ENCODE results near the gene SYNGR2. TPM values are rescaled to one million over a fixed set of nuclear protein-coding genes. Genes with fewer than 3 reads are reported as not detected.
A peak's percentile ranks its signal among the peaks of the same experiment; 100 is the strongest.

Gene SYNGR2
- total and polyA plus RNA-seq, 2 donors (not counting 1 experiment from before 2014, with no cell fraction given), result 15.5 to 23.8 TPM

GRCh38 chr17:78214016-78214705 is 45.8 kb downstream of the SYNGR2 start, which contains the start of gene BIRC5:
TSS of gene BIRC5 (plus strand) at chr17:78214253. CDS start at chr17:78214317, 64 bp downstream.
- Histone ChIP-seq H3K4me3 (replicated peaks in 1 of 4; ENCODE audit: control extremely low read depth in 1 of 4, insufficient read depth in 1 of 4, low read depth in 3 of 4, low read length in 4 of 4) (peak within 1 kb of the TSS; percentile 66 to 89 (median 70)), H3K79me2 (ENCODE audit: control insufficient read depth, insufficient read depth, low read length) (peaks cover 30% of the 10 kb centered on the region), H3K27me3 (ENCODE audit: control insufficient read depth, insufficient read depth, low read length) (no peaks in the 10 kb centered on the region), H4K20me1 (ENCODE audit: control insufficient read depth, extremely low read depth, insufficient read depth, low read length) (no peaks in the 10 kb centered on the region), H3K27ac (ENCODE audit: insufficient read depth, low read length) (peak within 1 kb of the TSS; percentile 85), H3K36me3 (ENCODE audit: control insufficient read depth, insufficient read depth, low read length) (no peaks in the 10 kb centered on the region), H3K9me3 (ENCODE audit: control insufficient read depth, insufficient read depth, low read depth, low read length) (no peaks in the 10 kb centered on the region), H3K4me1 (ENCODE audit: control insufficient read depth, extremely low read depth, insufficient read depth, low read length) (peaks cover 4% of the 10 kb centered on the region), H3K9ac (ENCODE audit: insufficient read depth, low read length) (peak within 1 kb of the TSS; percentile 73), H2AFZ (ENCODE audit: low read length) (peak within 1 kb of the TSS; percentile 83), H3K4me2 (ENCODE audit: extremely low read depth, insufficient read depth, low read length) (peak within 1 kb of the TSS; percentile 95)
- TF ChIP-seq EZH2 (IDR thresholded peaks at IDR 0.05; ENCODE audit: low read length, missing control alignments) (no peak), CTCF (conservative IDR thresholded peaks at IDR 0.05 in 1 of 2, IDR thresholded peaks at IDR 0.05 in 1 of 2; ENCODE audit: low read depth in 1 of 2, low read length in 2 of 2) (no peak)
- peak; percentile 77 to 83 for DNase-seq (ENCODE audit: low read depth in 2 of 2)

GRCh38 chr17:78214706-78215061 is 46.3 kb downstream of the SYNGR2 start:
- H3K9ac ChIP-seq (ENCODE audit: insufficient read depth, low read length), result peak overlapping the region; percentile 73
- H3K27ac ChIP-seq (ENCODE audit: insufficient read depth, low read length), result peak overlapping the region; percentile 85
- TF ChIP-seq CTCF (conservative IDR thresholded peaks at IDR 0.05 in 1 of 2, IDR thresholded peaks at IDR 0.05 in 1 of 2; ENCODE audit: low read depth in 1 of 2, low read length in 2 of 2), result no peak
- no peak for TF ChIP-seq EZH2 (IDR thresholded peaks at IDR 0.05; ENCODE audit: low read length, missing control alignments)
- peaks cover 2% of the 10 kb centered on the region for H3K36me3 ChIP-seq (ENCODE audit: control insufficient read depth, insufficient read depth, low read length)
- H3K79me2 ChIP-seq (ENCODE audit: control insufficient read depth, insufficient read depth, low read length), result peaks cover 30% of the 10 kb centered on the region
- H4K20me1 ChIP-seq (ENCODE audit: control insufficient read depth, extremely low read depth, insufficient read depth, low read length), result no peaks in the 10 kb centered on the region
- no peaks in the 10 kb centered on the region for H3K9me3 ChIP-seq (ENCODE audit: control insufficient read depth, insufficient read depth, low read depth, low read length)
- peak overlapping the region; percentile 66 to 89 (median 70) for H3K4me3 ChIP-seq (replicated peaks in 1 of 4; ENCODE audit: control extremely low read depth in 1 of 4, insufficient read depth in 1 of 4, low read depth in 3 of 4, low read length in 4 of 4)
- peak overlapping the region; percentile 95 for H3K4me2 ChIP-seq (ENCODE audit: extremely low read depth, insufficient read depth, low read length)
- no peak for DNase-seq (ENCODE audit: low read depth in 2 of 2)
- H3K27me3 ChIP-seq (ENCODE audit: control insufficient read depth, insufficient read depth, low read length), result no peaks in the 10 kb centered on the region
- peak overlapping the region; percentile 49 for H2AFZ ChIP-seq (ENCODE audit: low read length)
- H3K4me1 ChIP-seq (ENCODE audit: control insufficient read depth, extremely low read depth, insufficient read depth, low read length), result peaks cover 4% of the 10 kb centered on the region

- Histone ChIP-seq H2AFZ (ENCODE audit: low read length) (no peak overlapping the region), H3K36me3 (ENCODE audit: control insufficient read depth, insufficient read depth, low read length) (peaks cover 9% of the 10 kb centered on the region), H4K20me1 (ENCODE audit: control insufficient read depth, extremely low read depth, insufficient read depth, low read length) (no peaks in the 10 kb centered on the region), H3K9me3 (ENCODE audit: control insufficient read depth, insufficient read depth, low read depth, low read length) (no peaks in the 10 kb centered on the region), H3K4me2 (ENCODE audit: extremely low read depth, insufficient read depth, low read length) (no peak overlapping the region), H3K27ac (ENCODE audit: insufficient read depth, low read length) (no peak overlapping the region), H3K4me3 (replicated peaks in 1 of 4; ENCODE audit: control extremely low read depth in 1 of 4, insufficient read depth in 1 of 4, low read depth in 3 of 4, low read length in 4 of 4) (no peak overlapping the region), H3K27me3 (ENCODE audit: control insufficient read depth, insufficient read depth, low read length) (no peaks in the 10 kb centered on the region), H3K79me2 (ENCODE audit: control insufficient read depth, insufficient read depth, low read length) (peaks cover 27% of the 10 kb centered on the region), H3K9ac (ENCODE audit: insufficient read depth, low read length) (no peak overlapping the region), H3K4me1 (ENCODE audit: control insufficient read depth, extremely low read depth, insufficient read depth, low read length) (peaks cover 4% of the 10 kb centered on the region)
- DNase-seq (ENCODE audit: low read depth in 2 of 2), result no peak
- no peak for TF ChIP-seq EZH2 (IDR thresholded peaks at IDR 0.05; ENCODE audit: low read length, missing control alignments)
- TF ChIP-seq CTCF (conservative IDR thresholded peaks at IDR 0.05 in 1 of 2, IDR thresholded peaks at IDR 0.05 in 1 of 2; ENCODE audit: low read depth in 1 of 2, low read length in 2 of 2), result no peak
Measured at GRCh38 chr17:78219396-78220150, 51.2 kb downstream of the SYNGR2 start.
